NCI-H1694 (cell line): ENCODE measurements around the gene ABHD1.

Source experiments
- DNase-seq: peaks from one replicate; lab custom pipeline; 2025; lab: John Stamatoyannopoulos, UW

ABHD1 gene

GRCh38 chr2:27135478-27135955 is 11.9 kb downstream of the ABHD1 start:
- DNase-seq, result no peak

DNA sequence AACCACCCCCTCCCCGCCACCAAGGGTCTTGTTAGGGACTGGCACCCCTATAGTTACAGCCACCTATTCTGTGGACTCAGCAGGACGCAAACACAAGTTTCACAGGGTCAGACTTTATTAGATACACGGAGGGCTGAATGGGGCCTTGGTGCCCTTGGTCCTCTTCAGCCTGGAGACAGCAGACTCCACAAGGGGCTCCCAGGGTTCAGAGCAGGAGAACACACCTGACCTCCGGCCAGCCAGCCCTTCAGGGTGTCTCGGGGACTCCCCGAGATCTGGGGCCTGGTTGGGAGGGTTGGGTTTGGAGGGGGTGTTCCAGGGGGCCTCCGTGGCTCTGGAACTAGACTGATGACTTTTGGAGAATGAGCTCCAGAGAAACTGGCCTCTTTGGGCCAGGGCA is 13.1 kb downstream of the ABHD1 start:
- DNase-seq, result no peak

DNA sequence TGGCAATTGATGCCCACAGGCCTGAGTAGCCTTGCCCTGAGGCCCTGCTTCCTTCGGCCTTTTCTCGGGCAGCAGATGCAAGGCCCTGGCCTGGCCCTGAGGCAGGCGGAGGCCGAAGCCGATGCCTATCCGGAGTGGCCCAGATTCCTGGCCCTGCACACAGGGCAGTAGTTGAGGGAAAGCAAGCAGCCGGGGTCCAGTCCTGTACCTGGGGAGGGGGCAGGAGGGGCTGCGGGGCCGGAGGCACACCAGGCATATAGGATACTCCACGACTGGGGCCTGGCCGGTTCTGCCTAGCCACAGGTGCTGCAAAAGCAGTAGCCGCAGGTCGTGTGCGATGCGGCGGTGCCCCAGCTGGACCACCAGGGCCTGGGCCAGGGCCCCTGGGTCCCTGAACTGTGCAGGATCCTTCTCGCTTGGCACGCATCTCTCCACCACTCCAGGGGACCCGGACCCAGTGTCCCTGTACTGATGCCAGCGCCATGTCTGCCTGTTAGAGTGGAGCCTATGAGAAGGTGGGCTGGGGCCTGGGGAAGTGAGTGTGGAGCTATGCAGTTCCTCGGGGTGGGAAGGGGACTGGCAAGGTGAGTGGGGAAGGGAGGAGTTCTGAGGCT is 13.8 kb downstream of the ABHD1 start:
- DNase-seq, result no peak

GRCh38 chr2:27138111-27138510 is 14.5 kb downstream of the ABHD1 start:
- DNase-seq, result no peak

- DNase-seq, result no peak
Observed at GRCh38 chr2:27139310-27139709, 15.7 kb downstream of the ABHD1 start, which contains the start of gene PRR30. TSS of gene PRR30 (minus strand) at chr2:27139410. CDS start at chr2:27138329, 1,081 bp downstream.

- no peak for DNase-seq
Observed at GRCh38 chr2:27143285-27143684, 19.7 kb downstream of the ABHD1 start.

- no peak for DNase-seq
Observed at GRCh38 chr2:27145682-27146081, 22.1 kb downstream of the ABHD1 start.

DNA sequence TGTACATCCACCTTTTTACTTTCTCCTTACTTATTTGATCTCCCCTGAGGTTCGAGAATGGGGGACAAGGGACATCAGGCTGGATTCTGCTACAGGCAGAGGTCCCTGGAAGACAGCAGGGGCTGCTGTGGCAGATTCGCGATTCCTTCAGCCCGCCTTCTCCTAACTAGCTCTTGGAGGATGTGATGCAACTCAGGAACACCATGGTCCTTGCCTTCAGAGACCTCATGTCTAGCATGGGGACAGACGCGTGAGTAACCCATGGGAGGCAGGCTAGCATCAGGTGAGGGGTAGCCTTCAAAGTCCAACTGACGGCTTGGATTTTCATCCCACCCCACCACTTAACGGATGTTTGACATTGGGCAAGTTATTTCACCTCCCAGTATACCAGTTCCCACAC is 24.3 kb downstream of the ABHD1 start:
- DNase-seq, result no peak

- no peak for DNase-seq
Observed at GRCh38 chr2:27148801-27149439, 25.3 kb downstream of the ABHD1 start, which contains the start of gene TCF23. TSS of gene TCF23 (plus strand) at chr2:27149004. CDS start at chr2:27149134, 130 bp downstream.

DNA sequence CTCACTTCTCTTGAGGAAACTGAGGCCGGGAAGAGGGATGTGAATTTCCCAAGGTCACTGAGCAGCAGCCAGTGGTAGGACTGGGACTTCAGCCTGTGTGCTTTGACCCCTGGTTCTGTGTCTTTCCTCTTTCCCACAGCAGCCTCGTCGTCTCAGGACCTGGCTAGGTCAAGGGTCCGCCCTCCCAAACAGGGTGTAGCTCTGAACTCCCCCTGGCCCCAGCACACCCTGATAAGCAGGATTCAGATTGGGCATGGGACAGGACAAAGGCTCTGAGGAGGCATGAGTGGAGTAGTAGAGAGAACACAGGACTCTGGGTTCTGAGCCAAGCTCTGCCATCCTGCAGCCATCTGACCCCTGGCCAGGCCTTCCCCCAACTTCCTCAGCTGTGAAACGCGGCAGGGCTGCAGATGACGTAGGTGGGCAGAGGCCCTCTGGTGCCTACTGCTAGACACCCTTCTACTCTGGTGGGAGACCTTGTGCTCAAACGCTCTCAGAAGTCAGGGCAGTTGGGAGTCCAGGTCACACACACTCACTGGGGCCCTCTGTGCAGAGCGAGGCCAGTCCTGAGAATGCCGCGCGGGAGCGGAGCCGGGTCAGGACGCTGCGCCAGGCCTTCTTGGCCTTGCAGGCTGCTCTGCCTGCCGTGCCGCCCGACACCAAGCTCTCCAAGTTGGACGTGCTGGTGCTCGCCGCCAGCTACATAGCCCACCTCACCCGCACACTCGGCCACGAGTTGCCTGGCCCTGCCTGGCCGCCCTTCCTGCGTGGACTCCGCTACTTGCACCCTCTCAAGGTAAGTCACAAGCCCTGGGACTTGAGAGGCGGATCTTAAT is 26.2 kb downstream of the ABHD1 start:
- no peak for DNase-seq

- DNase-seq, result no peak
Observed at GRCh38 chr2:27150639-27151230, 27.1 kb downstream of the ABHD1 start.

GRCh38 chr2:27152102-27152795 is 28.6 kb downstream of the ABHD1 start:
- no peak for DNase-seq

GRCh38 chr2:27152796-27153464 is 29.3 kb downstream of the ABHD1 start:
- no peak for DNase-seq

DNA sequence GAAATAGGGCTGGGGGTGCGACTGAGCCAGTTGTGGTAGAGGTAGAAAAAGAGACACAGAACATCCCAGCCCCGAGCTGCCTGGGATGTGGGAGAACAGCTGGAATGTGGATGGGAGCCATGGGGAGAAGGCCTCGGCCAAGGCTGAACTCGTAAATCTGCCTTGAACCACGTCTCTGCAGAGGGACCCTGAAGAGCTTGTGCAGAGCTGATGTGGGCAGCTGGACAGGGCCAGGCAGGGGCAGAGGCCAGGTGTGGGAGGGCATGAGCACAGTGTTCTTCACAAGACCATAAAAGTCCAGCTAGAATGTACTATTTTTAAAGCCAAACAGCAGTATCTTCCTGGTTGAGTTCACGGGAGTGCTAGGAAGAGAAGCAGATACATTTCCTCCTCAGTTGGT is 30.9 kb downstream of the ABHD1 start:
- no peak for DNase-seq

DNA sequence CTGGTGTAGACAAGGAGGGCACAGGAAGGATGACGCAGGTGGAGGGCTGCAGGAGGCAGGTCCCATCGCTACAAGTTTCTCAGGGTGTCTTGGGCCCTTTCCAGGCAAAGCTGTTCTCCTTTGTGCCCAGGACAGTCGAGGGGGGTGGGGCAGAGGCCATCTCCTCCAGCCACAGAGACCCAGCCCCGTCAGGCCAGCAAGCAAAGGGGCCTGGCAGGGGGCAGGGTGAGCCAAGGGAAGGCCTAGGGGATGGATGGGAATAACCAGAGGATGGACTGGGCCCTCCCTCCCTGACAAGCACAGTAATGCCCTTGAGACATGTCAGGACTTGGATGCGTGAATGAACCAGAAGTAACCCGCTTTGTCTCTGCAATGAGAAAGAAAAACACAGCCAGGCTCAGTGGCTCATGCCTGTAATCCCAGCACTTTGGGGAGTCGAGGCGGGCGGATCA is 31.5 kb downstream of the ABHD1 start:
- no peak for DNase-seq

- no peak for DNase-seq
Observed at GRCh38 chr2:27158468-27158867, 34.9 kb downstream of the ABHD1 start.

GRCh38 chr2:27159271-27159670 is 35.7 kb downstream of the ABHD1 start:
- DNase-seq, result no peak

DNA sequence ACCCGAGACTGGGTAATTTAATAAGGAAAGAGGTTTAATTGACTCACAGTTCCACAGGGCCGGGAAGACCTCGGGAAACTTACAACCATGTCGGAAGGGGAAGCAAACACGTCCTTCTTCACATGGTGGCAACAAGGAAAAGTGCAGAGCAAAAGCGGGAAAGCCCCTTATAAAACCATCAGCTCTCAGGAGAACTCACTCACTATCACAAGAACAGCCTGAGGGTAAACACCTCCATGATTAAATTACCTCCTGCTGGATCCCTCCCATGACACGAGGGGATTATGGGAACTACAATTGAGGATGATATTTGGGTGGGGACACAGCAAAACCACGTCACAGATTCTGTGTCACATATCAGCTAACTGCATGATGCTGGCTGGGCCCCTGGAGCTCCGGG is 36.6 kb downstream of the ABHD1 start:
- no peak for DNase-seq

DNA sequence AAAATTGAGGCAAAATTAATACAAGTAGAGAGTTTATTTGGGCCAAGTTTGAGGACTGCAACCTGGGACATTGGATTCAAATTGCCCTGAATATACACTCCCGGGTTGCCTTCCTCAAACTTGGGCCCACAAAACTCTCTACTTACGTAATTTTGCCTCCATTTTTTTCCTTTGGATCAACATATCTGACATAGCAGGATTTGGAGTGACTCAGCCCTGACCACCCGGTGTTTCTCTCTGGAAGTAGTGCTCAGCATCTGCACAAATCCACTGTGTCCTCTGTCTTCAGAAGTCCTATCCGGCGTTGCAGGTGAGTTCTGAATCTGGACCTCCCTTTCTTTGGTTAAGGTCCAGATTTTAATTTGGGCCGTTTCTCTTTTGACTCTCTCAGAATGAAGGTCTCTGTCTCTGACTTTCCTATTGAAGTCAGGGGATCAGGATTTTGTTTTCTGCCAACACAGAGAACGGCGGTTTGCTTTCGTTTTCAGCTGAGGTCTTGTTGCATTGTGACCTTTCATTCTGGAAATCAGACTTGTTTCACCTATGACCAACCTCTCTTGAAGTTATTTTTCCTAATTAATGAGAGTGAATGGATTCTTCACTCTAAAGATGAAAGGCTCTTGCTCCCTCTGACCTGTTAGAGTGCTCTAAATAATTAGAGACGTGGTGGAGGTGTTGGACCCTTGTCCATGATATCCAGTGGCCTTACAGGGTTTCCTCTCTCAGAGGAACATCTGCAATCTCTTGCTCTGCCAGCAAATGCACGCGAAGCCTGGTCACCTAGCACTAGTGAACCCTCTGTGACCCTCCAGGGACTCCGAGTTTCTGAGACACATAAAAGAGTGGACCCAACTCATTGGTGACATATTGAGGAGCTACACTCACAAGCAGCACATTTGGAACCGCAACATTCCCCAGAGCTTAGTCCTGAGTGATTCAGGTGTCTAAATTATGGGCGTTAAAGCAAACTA is 38.8 kb downstream of the ABHD1 start:
- DNase-seq, result no peak
